OCI-LY7 (cell line): ENCODE data around the gene EMC6. TPM values are rescaled to one million over a fixed set of nuclear protein-coding genes. Genes with fewer than 3 reads are reported as not detected.

ENCODE experiments used
- BruUV-seq: library from RNA; stranded (reverse); fragments of 400-500 nt; replicated peaks from 2 replicates; lab custom pipeline; 2021; lab: Mats Ljungman, UMichigan
- CTCF ChIA-PET: fragments of 300-600 bp; sonication (Branson Sonifier 250); formaldehyde crosslinking; loops from one replicate; lab custom pipeline; 2022; ENCODE audit warnings: antibody characterized with exemption; ENCODE audit not compliant: unreplicated experiment; lab: Charles Lee
- POLR2A ChIA-PET: fragments of 300-600 bp; sonication (Branson Sonifier 250); formaldehyde crosslinking; loops from one replicate; lab custom pipeline; 2022; ENCODE audit warnings: antibody characterized with exemption; lab: Charles Lee
- DNase-seq: peaks from one replicate; pipeline ENCODE4 v3.0.0-alpha.2; 2015; ENCODE audit warnings: low spot score
- H2AFZ ChIP-seq: fragments of 200-600 bp; sonication (generic), shearing (Covaris generic); 2 replicates; pipeline ENCODE4 v1.6.1; 2014; ENCODE audit warnings: mild to moderate bottlenecking, antibody characterized with exemption, low read length, moderate library complexity
- H3K27ac ChIP-seq: fragments of 200-600 bp; sonication (generic); 2 replicates; pipeline ENCODE4 v1.5.1; 2014; ENCODE audit warnings: mixed run types, low read depth, mild to moderate bottlenecking, moderate library complexity, low read length, inconsistent platforms; ENCODE audit not compliant: poor library complexity, severe bottlenecking
- H3K36me3 ChIP-seq: fragments of 200-600 bp; sonication (generic); 2 replicates; pipeline ENCODE4 v1.6.1; 2014; ENCODE audit warnings: mild to moderate bottlenecking, antibody characterized with exemption, low read length, moderate library complexity, mixed read lengths; ENCODE audit not compliant: insufficient read depth
- H3K4me1 ChIP-seq: fragments of 200-600 bp; sonication (generic); 2 replicates; pipeline ENCODE4 v1.5.1; 2014; ENCODE audit warnings: mild to moderate bottlenecking, low read length; ENCODE audit not compliant: insufficient read depth, poor library complexity, severe bottlenecking
- H3K4me2 ChIP-seq: fragments of 200-600 bp; sonication (generic); 2 replicates; pipeline ENCODE4 v1.6.1; 2014; ENCODE audit warnings: mild to moderate bottlenecking, low read length
- H3K4me3 ChIP-seq: fragments of 200-600 bp; sonication (generic); 2 replicates; pipeline ENCODE4 v1.5.1; 2014; ENCODE audit warnings: mild to moderate bottlenecking, low read depth, low read length; ENCODE audit not compliant: poor library complexity, severe bottlenecking
- H3K79me2 ChIP-seq: fragments of 200-600 bp; sonication (generic); 2 replicates; pipeline ENCODE4 v1.6.1; 2016; ENCODE audit warnings: low read depth, mild to moderate bottlenecking, low read length, moderate library complexity, mixed read lengths; ENCODE audit not compliant: insufficient read depth
- H3K9me2 ChIP-seq: fragments of 200-600 bp; sonication (generic); 2 replicates; pipeline ENCODE4 v1.6.1; 2016; ENCODE audit warnings: mild to moderate bottlenecking, low read length, mixed read lengths; ENCODE audit not compliant: insufficient read depth
- H3K9me3 ChIP-seq: fragments of 200-600 bp; sonication (generic); 2 replicates; pipeline ENCODE4 v1.6.1; 2014; ENCODE audit warnings: mild to moderate bottlenecking, mixed run types, low read length, mixed read lengths
- H4K20me1 ChIP-seq: fragments of 200-600 bp; sonication (generic); 2 replicates; pipeline ENCODE4 v1.6.1; 2014; ENCODE audit warnings: mild to moderate bottlenecking, antibody characterized with exemption, low read length, moderate library complexity, mixed read lengths; ENCODE audit not compliant: insufficient read depth
- EZH2phosphoT487 ChIP-seq: fragments of 200-600 bp; sonication (generic); IDR thresholded peaks from 2 replicates; pipeline ENCODE4 v1.6.1; 2018; ENCODE audit warnings: low read depth, borderline replicate concordance, mild to moderate bottlenecking, mixed run types, antibody characterized with exemption, low read length, moderate library complexity, mixed read lengths
- intact Hi-C: fragments of 100-400 bp; cut with micrococcal nuclease; formaldehyde crosslinking; loops from one replicate; pipeline ENCODE4 v1.10.0; 2022; ENCODE audit not compliant: unreplicated experiment
- total RNA-seq, 2 experiments: library from RNA; depleted of rRNA in 1 of 2; stranded (reverse); fragments of >200 nt in 1 of 2; shearing (Covaris generic) in 1 of 2; gene quantifications; 2 replicates each; pipeline ENCODE4 v1.2.3, GENCODE V29; 2014 to 2022
- TF ChIP-seq, protein P1 (sequence below): fragments of 200-600 bp; sonication (generic); conservative IDR thresholded peaks from 2 replicates; pipeline ENCODE4 v1.5.1; 2014; ENCODE audit warnings: mild to moderate bottlenecking, antibody characterized with exemption, low read length, moderate library complexity, mixed read lengths

EMC6 gene
- total RNA-seq, 2 experiments from 2014 or later: 36.0 to 54.6 TPM

DNA sequence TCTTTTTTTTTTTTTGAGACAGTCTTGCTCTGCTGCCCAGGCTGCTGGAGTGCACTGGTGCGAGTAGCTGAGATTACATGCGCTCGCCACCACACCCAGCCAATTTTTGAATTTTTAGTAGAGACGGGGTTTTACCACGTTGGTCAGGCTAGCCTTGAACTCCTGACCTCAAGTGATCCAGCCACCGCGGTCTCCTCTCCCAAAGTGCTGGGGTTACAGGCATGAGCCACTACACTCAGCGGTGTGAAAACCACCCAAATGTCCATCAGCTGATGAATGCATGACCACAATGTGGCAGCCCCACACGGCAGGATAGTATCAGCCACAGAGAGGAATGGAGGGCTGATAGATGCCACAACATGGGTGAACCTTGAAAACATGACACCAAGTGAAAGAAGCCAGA is 25.2 kb downstream of the EMC6 start:
- Histone ChIP-seq H3K9me2 (no peaks in the 10 kb centered on the region), H2AFZ (no peak overlapping the region), H3K36me3 (peaks cover 49% of the 10 kb centered on the region), H4K20me1 (0 out of 2 replicates have a peak, but pooled peaks cover 4% of the 10 kb centered on the region), H3K9me3 (peaks cover 13% of the 10 kb centered on the region; the same call in 1 of the 2 replicates), H3K79me2 (peaks cover 54% of the 10 kb centered on the region), H3K27ac (peak overlapping the region; percentile 87), H3K4me2 (peak overlapping the region; percentile 75), H3K4me3 (peak overlapping the region; percentile 79), H3K4me1 (peaks cover 58% of the 10 kb centered on the region)
- TF ChIP-seq, protein P1, sequence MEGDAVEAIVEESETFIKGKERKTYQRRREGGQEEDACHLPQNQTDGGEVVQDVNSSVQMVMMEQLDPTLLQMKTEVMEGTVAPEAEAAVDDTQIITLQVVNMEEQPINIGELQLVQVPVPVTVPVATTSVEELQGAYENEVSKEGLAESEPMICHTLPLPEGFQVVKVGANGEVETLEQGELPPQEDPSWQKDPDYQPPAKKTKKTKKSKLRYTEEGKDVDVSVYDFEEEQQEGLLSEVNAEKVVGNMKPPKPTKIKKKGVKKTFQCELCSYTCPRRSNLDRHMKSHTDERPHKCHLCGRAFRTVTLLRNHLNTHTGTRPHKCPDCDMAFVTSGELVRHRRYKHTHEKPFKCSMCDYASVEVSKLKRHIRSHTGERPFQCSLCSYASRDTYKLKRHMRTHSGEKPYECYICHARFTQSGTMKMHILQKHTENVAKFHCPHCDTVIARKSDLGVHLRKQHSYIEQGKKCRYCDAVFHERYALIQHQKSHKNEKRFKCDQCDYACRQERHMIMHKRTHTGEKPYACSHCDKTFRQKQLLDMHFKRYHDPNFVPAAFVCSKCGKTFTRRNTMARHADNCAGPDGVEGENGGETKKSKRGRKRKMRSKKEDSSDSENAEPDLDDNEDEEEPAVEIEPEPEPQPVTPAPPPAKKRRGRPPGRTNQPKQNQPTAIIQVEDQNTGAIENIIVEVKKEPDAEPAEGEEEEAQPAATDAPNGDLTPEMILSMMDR: no peak
- no peak for TF ChIP-seq EZH2phosphoT487
- peak; percentile 67 for DNase-seq
- POLR2A ChIA-PET: interaction anchor here (1.1 to 4.3 kb wide), 2 partner anchors 8 to 30 kb away, joined by 4 to 22 read pairs; partner anchors contain the start of gene HASPIN
- intact Hi-C loops: loop anchor here (1.0 kb wide), 2 partner anchors 11 to 29 kb away; partner anchors contain the start of gene HASPIN
- CTCF ChIA-PET: no interaction called here
- no TSS peak for BruUV-seq

DNA sequence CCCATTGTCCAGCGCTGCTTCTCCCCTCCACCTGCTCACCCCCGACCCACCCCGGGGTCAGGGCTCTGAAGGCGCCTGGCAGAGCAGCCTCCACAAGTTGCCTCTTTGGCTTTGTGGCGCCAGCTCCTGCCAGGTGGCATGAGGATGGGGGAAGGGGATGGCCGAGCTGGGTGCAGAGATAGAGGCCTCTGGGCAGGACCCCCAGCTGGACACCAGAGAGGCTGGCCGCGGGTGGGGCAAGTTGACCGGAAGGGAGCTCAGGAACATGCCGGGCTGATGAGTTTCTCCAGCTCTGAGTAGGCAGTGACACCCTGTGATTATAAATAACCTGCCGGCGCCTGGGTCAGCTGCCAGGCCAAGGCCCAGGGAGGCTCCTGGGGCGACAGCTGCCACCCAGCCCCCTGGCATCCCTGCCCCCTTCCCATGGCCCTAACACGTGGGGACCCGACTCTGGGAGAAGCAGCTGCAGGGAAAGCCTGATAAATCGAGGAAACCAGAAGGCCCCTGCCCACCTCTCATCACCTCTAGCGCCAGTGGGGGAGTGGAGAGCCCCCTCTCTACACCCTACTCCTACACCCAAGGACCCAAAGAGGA is 26.6 kb downstream of the EMC6 start:
- Histone ChIP-seq H3K36me3 (peaks cover 37% of the 10 kb centered on the region), H3K4me3 (peak overlapping the region; percentile 79), H3K9me3 (peaks cover 13% of the 10 kb centered on the region; the same call in 1 of the 2 replicates), H3K9me2 (no peaks in the 10 kb centered on the region), H2AFZ (no peak overlapping the region), H3K27ac (peak overlapping the region; percentile 87), H4K20me1 (0 out of 2 replicates have a peak, but pooled peaks cover 4% of the 10 kb centered on the region), H3K4me1 (peaks cover 44% of the 10 kb centered on the region), H3K79me2 (peaks cover 54% of the 10 kb centered on the region), H3K4me2 (peak overlapping the region; percentile 75)
- ChIA-PET POLR2A (interaction anchor here (0.6 to 4.3 kb wide), 8 partner anchors 15 to 255 kb away, joined by 3 to 22 read pairs (median 4); partner anchors contain the start of gene HASPIN), CTCF (interaction anchor here (0.6 to 1.2 kb wide), 2 partner anchors 16 to 37 kb away, joined by 3 to 4 read pairs; no protein-coding TSS in a partner anchor)
- no TSS peak for BruUV-seq
- TF ChIP-seq EZH2phosphoT487: no peak
- TF ChIP-seq, protein P1: 0 out of 2 replicates have a peak, but pooled peaks have one; percentile 6
- peak; percentile 39 for DNase-seq
- intact Hi-C loops: no loop called here
